ENCODE measurements around the gene MAPKBP1.
A peak's percentile ranks its signal among the peaks of the same experiment; 100 is the strongest.

DNA sequence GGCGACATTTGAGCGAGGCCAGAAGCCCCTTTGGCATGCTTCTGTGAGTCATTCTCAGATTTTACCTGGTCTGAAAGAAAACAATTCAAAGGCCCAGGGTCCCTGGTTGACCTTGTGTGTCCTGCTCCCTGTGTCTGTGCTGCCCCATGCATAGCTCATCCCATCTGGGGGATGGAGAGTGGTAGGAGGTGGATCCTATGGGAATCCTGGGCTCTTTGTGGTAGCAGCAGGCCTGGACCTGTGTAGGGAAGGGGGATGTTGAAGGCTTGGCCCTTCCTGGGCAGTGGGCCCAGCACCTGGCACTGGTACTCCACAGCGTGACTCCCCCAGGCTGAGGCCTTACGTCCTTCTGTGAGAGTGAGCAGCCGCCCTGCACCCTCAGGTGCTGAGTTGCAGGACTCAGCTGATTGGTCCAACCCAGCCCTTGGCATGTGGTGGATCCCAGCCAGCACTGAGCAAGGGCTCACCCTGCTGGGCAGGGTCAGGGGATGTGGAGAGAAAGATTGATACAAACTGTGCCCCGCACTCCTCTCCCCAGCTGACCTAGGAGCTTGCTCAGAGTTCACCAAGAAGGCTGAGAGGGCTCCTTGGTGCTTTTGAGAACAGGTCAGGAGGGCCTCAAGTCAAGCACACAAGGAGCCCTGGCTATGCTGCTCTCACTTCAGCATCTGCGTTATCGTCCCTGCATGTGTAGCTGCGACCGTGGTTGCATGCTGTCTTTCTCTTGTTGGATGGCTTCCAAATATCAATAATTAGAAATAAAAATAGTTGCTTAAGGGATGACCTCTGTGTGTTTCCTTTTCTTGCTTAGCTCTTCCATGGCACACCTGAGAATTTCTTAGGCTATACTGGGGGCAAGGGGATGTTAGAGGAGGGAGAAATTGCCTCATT, 32.3 kb downstream of the MAPKBP1 start:
- TF ChIP-seq, protein P1, sequence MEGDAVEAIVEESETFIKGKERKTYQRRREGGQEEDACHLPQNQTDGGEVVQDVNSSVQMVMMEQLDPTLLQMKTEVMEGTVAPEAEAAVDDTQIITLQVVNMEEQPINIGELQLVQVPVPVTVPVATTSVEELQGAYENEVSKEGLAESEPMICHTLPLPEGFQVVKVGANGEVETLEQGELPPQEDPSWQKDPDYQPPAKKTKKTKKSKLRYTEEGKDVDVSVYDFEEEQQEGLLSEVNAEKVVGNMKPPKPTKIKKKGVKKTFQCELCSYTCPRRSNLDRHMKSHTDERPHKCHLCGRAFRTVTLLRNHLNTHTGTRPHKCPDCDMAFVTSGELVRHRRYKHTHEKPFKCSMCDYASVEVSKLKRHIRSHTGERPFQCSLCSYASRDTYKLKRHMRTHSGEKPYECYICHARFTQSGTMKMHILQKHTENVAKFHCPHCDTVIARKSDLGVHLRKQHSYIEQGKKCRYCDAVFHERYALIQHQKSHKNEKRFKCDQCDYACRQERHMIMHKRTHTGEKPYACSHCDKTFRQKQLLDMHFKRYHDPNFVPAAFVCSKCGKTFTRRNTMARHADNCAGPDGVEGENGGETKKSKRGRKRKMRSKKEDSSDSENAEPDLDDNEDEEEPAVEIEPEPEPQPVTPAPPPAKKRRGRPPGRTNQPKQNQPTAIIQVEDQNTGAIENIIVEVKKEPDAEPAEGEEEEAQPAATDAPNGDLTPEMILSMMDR (IDR thresholded peaks at IDR 0.05) = peak in 2 of 12 donors; percentile 20 to 30
- no peak for TF ChIP-seq POLR2A (IDR thresholded peaks at IDR 0.05)

All from heart left ventricle (tissue), 13 donors.